DOHH2 (cell line): ENCODE results near the gene FASTKD1.

ENCODE experiments used
- H3F3A ChIP-seq: fragments of 200-600 bp; sonication (generic), shearing (Covaris generic); 2 replicates; pipeline ENCODE4 v1.6.0; 2016; ENCODE audit warnings: antibody characterized with exemption, mild to moderate bottlenecking; ENCODE audit not compliant: control insufficient read depth, insufficient read depth
- H3K27ac ChIP-seq: fragments of 200-600 bp; sonication (generic); 2 replicates; pipeline ENCODE4 v1.5.1; 2014; ENCODE audit warnings: low read depth, mild to moderate bottlenecking, low read length, moderate library complexity
- H3K27me3 ChIP-seq: fragments of 200-600 bp; sonication (generic); 2 replicates; pipeline ENCODE4 v1.6.1; 2014; ENCODE audit warnings: mild to moderate bottlenecking, low read length, mixed read lengths; ENCODE audit not compliant: control insufficient read depth
- H3K36me3 ChIP-seq: fragments of 200-600 bp; sonication (generic); 2 replicates; pipeline ENCODE4 v1.6.1; 2014; ENCODE audit warnings: mild to moderate bottlenecking, low read length, moderate library complexity, mixed read lengths; ENCODE audit not compliant: control insufficient read depth
- H3K4me1 ChIP-seq: fragments of 200-600 bp; sonication (generic); 2 replicates; pipeline ENCODE4 v1.6.1; 2014; ENCODE audit warnings: mild to moderate bottlenecking, low read length, mixed read lengths; ENCODE audit not compliant: control insufficient read depth
- H3K4me2 ChIP-seq: fragments of 200-600 bp; sonication (generic); 2 replicates; pipeline ENCODE4 v1.6.0; 2014; ENCODE audit warnings: mild to moderate bottlenecking, low read length, moderate library complexity
- H3K4me3 ChIP-seq: fragments of 200-600 bp; sonication (generic); 2 replicates; pipeline ENCODE4 v1.5.1; 2014; ENCODE audit warnings: mild to moderate bottlenecking, low read length, mixed read lengths
- H3K79me2 ChIP-seq: fragments of 200-600 bp; sonication (generic); 2 replicates; pipeline ENCODE4 v1.6.1; 2014; ENCODE audit warnings: mild to moderate bottlenecking, low read length, mixed read lengths; ENCODE audit not compliant: control insufficient read depth
- H3K9me2 ChIP-seq: fragments of 200-600 bp; sonication (generic); replicated peaks from 2 replicates; pipeline ENCODE4 v1.6.1; 2014; ENCODE audit warnings: mild to moderate bottlenecking, low read length, mixed read lengths; ENCODE audit not compliant: control insufficient read depth
- H3K9me3 ChIP-seq: fragments of 200-600 bp; sonication (generic); 2 replicates; pipeline ENCODE4 v1.6.1; 2014; ENCODE audit warnings: antibody characterized with exemption, low read length, mixed read lengths; ENCODE audit not compliant: control insufficient read depth, insufficient read depth
- H4K20me1 ChIP-seq: fragments of 200-600 bp; sonication (generic); 2 replicates; pipeline ENCODE4 v1.6.0; 2014; ENCODE audit warnings: low read depth, mild to moderate bottlenecking, antibody characterized with exemption, low read length, moderate library complexity; ENCODE audit not compliant: control insufficient read depth, insufficient read depth
- CTCF ChIP-seq: fragments of 200-600 bp; sonication (generic); IDR thresholded peaks from one replicate; pipeline ENCODE4 v1.5.1; 2014; ENCODE audit warnings: antibody characterized with exemption, mild to moderate bottlenecking, low read depth, low read length; ENCODE audit not compliant: poor library complexity, severe bottlenecking
- EZH2phosphoT487 ChIP-seq: fragments of 200-600 bp; sonication (generic); IDR thresholded peaks from 2 replicates; pipeline ENCODE4 v1.6.1; 2017; ENCODE audit warnings: borderline replicate concordance, mild to moderate bottlenecking, antibody characterized with exemption, low read length, moderate library complexity, mixed read lengths

The FASTKD1 gene

GRCh38 chr2:169486487-169486886 lies 87.2 kb downstream of the FASTKD1 start:
- H3K27ac ChIP-seq, result no peak overlapping the region
- H3K36me3 ChIP-seq, result no peaks in the 10 kb centered on the region; the same call in 1 of the 2 replicates
- H3K9me3 ChIP-seq, result no peaks in the 10 kb centered on the region
- no peaks in the 10 kb centered on the region for H3K79me2 ChIP-seq
- H3K4me1 ChIP-seq, result no peaks in the 10 kb centered on the region
- no peak overlapping the region for H3K4me3 ChIP-seq
- no peaks in the 10 kb centered on the region for H3K27me3 ChIP-seq
- no peak overlapping the region for H3K4me2 ChIP-seq
- H4K20me1 ChIP-seq, result no peaks in the 10 kb centered on the region
- no peaks in the 10 kb centered on the region for H3K9me2 ChIP-seq
- H3F3A ChIP-seq, result no peaks in the 10 kb centered on the region
- no peak for TF ChIP-seq CTCF
- TF ChIP-seq EZH2phosphoT487, result no peak

DNA sequence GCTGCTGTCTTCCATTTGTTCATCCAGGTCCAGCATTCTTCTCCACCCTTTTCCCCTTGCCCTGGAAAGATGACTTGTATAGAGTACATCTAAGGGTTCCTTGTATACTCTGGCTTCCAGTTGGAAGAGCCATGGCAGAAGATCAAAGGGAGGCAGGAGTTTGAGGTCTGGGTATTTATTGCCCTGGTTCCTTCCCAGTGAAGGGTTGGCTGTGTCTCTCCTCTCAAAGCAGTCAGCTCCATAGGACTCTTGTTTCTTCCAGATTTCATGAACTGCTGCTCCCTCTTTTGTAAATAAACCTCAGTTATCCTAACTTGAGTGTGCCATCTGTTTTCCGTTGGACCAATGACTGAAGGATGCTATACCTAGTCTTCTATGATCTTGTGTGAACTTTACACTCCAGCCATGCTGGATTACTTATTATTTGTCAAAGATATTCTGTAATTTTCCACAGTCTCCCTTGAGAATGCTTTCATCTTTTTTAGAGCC lies 88.0 kb downstream of the FASTKD1 start:
- no peaks in the 10 kb centered on the region for H3K9me3 ChIP-seq
- H3K27me3 ChIP-seq, result no peaks in the 10 kb centered on the region
- no peaks in the 10 kb centered on the region for H3K9me2 ChIP-seq
- H3K4me3 ChIP-seq, result no peak overlapping the region
- H3K27ac ChIP-seq, result no peak overlapping the region
- no peaks in the 10 kb centered on the region for H4K20me1 ChIP-seq
- TF ChIP-seq CTCF, result no peak
- no peak for TF ChIP-seq EZH2phosphoT487
- no peaks in the 10 kb centered on the region for H3K79me2 ChIP-seq
- H3F3A ChIP-seq, result no peaks in the 10 kb centered on the region
- H3K4me2 ChIP-seq, result no peak overlapping the region
- H3K4me1 ChIP-seq, result no peaks in the 10 kb centered on the region
- H3K36me3 ChIP-seq, result no peaks in the 10 kb centered on the region; the same call in 1 of the 2 replicates

DNA sequence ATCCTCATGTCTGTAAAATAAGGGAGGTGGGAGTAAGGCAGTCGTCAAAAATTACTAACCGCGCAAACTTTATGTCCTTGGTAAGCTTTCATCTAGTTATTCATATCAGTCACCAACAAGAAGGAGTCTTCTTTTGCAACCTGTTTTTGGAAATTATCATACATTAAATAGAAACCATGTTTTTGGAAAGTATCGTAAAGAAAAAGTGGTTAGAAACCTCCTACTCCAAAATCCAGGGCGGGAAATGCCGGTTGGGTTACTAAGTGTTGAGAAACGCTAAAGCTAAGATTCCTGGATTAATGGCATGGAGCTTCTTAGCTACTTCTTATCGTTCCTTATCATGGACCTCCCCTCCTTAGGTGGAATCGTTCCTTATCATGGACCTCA lies 93.6 kb downstream of the FASTKD1 start:
- no peak overlapping the region for H3K27ac ChIP-seq
- H3K4me3 ChIP-seq, result peak overlapping the region; percentile 84
- H3F3A ChIP-seq, result no peaks in the 10 kb centered on the region
- no peaks in the 10 kb centered on the region for H3K9me3 ChIP-seq
- H3K27me3 ChIP-seq, result no peaks in the 10 kb centered on the region
- TF ChIP-seq EZH2phosphoT487 (no peak), CTCF (no peak)
- no peaks in the 10 kb centered on the region for H4K20me1 ChIP-seq
- no peaks in the 10 kb centered on the region; the same call in 1 of the 2 replicates for H3K36me3 ChIP-seq
- H3K4me1 ChIP-seq, result peaks cover 12% of the 10 kb centered on the region
- H3K4me2 ChIP-seq, result peak overlapping the region; percentile 91
- H3K79me2 ChIP-seq, result no peaks in the 10 kb centered on the region
- H3K9me2 ChIP-seq, result no peaks in the 10 kb centered on the region
